Measurements from ENCODE around the gene SMIM35. TPM values are rescaled to one million over a fixed set of nuclear protein-coding genes. Genes with fewer than 3 reads are reported as not detected.

The SMIM35 gene
- total and polyA plus RNA-seq, 2 of the 13 experiments (the other 11 are each of a cell fraction or from before 2014, with no cell fraction given), result not detected

DNA sequence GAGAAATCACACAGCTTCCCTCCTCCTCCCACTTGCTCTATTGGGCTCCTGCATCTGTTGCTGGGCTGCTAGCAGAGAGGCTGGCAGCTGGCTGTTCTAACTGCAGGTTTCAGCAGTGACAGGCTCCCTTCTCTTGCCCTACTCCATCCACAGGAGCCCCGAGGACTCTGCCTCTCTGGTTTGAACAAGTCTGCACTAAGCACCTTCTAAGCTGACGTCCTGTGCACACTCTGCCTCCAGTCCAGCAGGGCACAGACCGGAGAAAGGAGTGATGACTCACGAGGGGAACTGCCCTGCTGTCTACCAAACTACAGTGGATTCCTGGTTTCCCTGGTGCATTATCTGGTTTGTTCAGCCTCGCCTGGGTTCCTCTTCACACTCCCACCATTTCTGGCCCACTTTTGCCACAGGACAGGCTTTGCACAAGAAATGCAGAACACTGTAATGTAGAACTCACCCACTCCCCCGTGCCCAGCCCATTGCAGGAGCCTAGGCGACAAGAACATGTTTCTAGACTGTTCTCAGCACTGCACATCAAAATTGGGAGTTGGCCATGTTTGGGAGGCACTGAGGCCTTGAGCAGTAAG, 74.6 kb downstream of the SMIM35 start:
- ChIA-PET POLR2A (no interaction called here), CTCF (ENCODE audit: low intra/inter-chr PET ratio, low total read pairs) (no interaction called here)
- FAIRE-seq (no peak), DNase-seq (ENCODE audit: low spot score) (no peak), ATAC-seq (peak; percentile 80)
- no peaks in the 10 kb centered on the region for H3K36me3 ChIP-seq (replicated peaks in 1 of 2; ENCODE audit: control insufficient read depth in 1 of 2, insufficient read depth in 2 of 2, low read length in 2 of 2)
- TF ChIP-seq CBX1 (IDR thresholded peaks at IDR 0.05; ENCODE audit: low read depth) (no peak), FOSL2 (CRISPR knock-in tag; IDR thresholded peaks at IDR 0.05) (0 out of 2 replicates have a peak, but pooled peaks have one; percentile 39)
- 28% methylated on average over 5 of the region's 7 CpGs for WGBS (ENCODE audit: low lambda C conversion rate)
- in situ Hi-C loops (cut with HindIII; ENCODE audit: extremely low pct_ligation_motif_present, low pct_unique_long_range_greater_than_20kb), result no loop called here
- no peak overlapping the region for H3K4me3 ChIP-seq (replicated peaks in 1 of 3; ENCODE audit: insufficient read depth in 1 of 3, low read depth in 2 of 3, low read length in 3 of 3)
- H3K4me2 ChIP-seq (ENCODE audit: low read depth, low read length), result no peak overlapping the region
- intact Hi-C loops (cut with micrococcal nuclease; ENCODE audit: unreplicated experiment), result no loop called here
- no peak overlapping the region for H3K9ac ChIP-seq (ENCODE audit: insufficient read depth, low read depth, low read length)
- no peaks in the 10 kb centered on the region for H3K9me3 ChIP-seq (ENCODE audit: low read length)
- H3K79me2 ChIP-seq (ENCODE audit: insufficient read depth, low read length), result no peaks in the 10 kb centered on the region
- peaks cover 15% of the 10 kb centered on the region for H3K4me1 ChIP-seq (ENCODE audit: insufficient read depth, low read length)
- H3K27ac ChIP-seq (ENCODE audit: extremely low read length, insufficient read depth, low read length), result no peak overlapping the region
- peaks cover 4 to 31% of the 10 kb centered on the region in 2 experiments; a peak in 3 of 5 replicates for H3K27me3 ChIP-seq (ENCODE audit: control insufficient read depth in 1 of 2, insufficient read depth in 2 of 2, low read length in 2 of 2)
- no peaks in the 10 kb centered on the region for H4K20me1 ChIP-seq (ENCODE audit: insufficient read depth, low read length)
- no TSS peak for BruUV-seq (replicated peaks)
- H2AFZ ChIP-seq (ENCODE audit: low read length), result no peak overlapping the region

DNA sequence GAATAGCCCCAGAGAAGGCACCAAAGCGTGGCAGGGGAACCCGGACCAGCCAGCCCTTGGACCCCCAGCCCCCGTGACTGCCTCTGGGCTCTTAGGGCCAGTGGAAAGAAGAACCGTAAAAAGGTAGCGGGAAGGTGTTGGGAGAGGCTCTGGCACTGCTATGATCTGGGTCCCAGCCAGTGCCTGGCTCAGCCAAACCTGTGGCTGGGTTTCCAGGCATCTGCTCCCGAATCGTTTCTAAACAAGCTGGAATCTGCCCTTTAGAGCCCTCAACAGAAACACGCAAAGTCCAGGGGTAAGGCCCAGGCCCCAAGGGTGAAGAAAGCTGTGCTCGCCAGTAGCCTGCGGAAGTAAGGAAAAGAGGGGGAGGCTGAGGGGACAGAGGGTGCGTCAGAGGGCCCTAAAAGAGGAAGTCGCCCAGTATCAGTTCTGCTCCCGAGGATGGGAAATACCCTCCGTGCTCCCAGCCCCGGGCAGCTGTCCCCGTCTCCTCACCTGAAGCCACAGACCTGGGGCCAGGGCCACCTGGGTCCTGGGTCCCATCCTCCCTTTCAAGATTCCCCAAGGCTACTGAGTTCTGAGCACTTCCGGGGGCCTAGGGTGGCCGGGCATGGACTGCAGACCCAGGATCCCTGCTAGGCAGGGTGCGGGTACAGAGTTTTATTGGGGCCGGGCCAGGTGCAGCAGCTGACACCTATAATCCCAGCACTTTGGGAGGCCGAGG, 75.9 kb downstream of the SMIM35 start:
- H3K27me3 ChIP-seq (ENCODE audit: control insufficient read depth in 1 of 2, insufficient read depth in 2 of 2, low read length in 2 of 2), result peaks cover 4 to 31% of the 10 kb centered on the region in 2 experiments; a peak in 3 of 5 replicates
- CTCF ChIA-PET (ENCODE audit: low intra/inter-chr PET ratio, low total read pairs), result no interaction called here

More for the DNA sequence above, 75.9 kb downstream of the SMIM35 start:
- Histone ChIP-seq H3K9ac (ENCODE audit: insufficient read depth, low read depth, low read length) (no peak overlapping the region), H3K4me3 (replicated peaks in 1 of 3; ENCODE audit: insufficient read depth in 1 of 3, low read depth in 2 of 3, low read length in 3 of 3) (no peak overlapping the region), H3K79me2 (ENCODE audit: insufficient read depth, low read length) (no peaks in the 10 kb centered on the region), H3K27ac (ENCODE audit: extremely low read length, insufficient read depth, low read length) (no peak overlapping the region), H3K36me3 (replicated peaks in 1 of 2; ENCODE audit: control insufficient read depth in 1 of 2, insufficient read depth in 2 of 2, low read length in 2 of 2) (no peaks in the 10 kb centered on the region), H4K20me1 (ENCODE audit: insufficient read depth, low read length) (no peaks in the 10 kb centered on the region), H3K4me2 (ENCODE audit: low read depth, low read length) (no peak overlapping the region), H2AFZ (ENCODE audit: low read length) (no peak overlapping the region), H3K9me3 (ENCODE audit: low read length) (no peaks in the 10 kb centered on the region), H3K4me1 (ENCODE audit: insufficient read depth, low read length) (peaks cover 15% of the 10 kb centered on the region)
- ATAC-seq, result no peak
- in situ Hi-C loops (cut with HindIII; ENCODE audit: extremely low pct_ligation_motif_present, low pct_unique_long_range_greater_than_20kb), result no loop called here
- TF ChIP-seq, protein P1, sequence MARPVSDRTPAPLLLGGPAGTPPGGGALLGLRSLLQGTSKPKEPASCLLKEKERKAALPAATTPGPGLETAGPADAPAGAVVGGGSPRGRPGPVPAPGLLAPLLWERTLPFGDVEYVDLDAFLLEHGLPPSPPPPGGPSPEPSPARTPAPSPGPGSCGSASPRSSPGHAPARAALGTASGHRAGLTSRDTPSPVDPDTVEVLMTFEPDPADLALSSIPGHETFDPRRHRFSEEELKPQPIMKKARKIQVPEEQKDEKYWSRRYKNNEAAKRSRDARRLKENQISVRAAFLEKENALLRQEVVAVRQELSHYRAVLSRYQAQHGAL (CRISPR knock-in tag; IDR thresholded peaks at IDR 0.05; ENCODE audit: not compliant biosample characterization), result no peak
- TF ChIP-seq ZNF354B (CRISPR knock-in tag; IDR thresholded peaks at IDR 0.05), result no peak
- DNase-seq (ENCODE audit: low spot score), result no peak
- FAIRE-seq, result no peak
- POLR2A ChIA-PET, result no interaction called here
- BruUV-seq (replicated peaks), result no TSS peak
- intact Hi-C loops (cut with micrococcal nuclease; ENCODE audit: unreplicated experiment), result no loop called here
- 51% methylated on average over 21 of the region's 21 CpGs for WGBS (ENCODE audit: low lambda C conversion rate)
